Keratinocyte (primary cell): ENCODE data around the gene IFI16. TPM values are rescaled to one million over a fixed set of nuclear protein-coding genes. Genes with fewer than 3 reads are reported as not detected.
A peak's percentile ranks its signal among the peaks of the same experiment; 100 is the strongest.

ENCODE experiments used
- DNase-seq: peaks from one replicate; pipeline ENCODE4 v3.0.0-alpha.2; 2011; ENCODE audit warnings: low read depth, missing footprints, low spot score
- FAIRE-seq: peaks from 2 replicates; lab custom pipeline; 2011; peaks lifted over from hg19 to GRCh38; lab: Jason Lieb, UNC
- H2AFZ ChIP-seq: 2 replicates; pipeline ENCODE4 v1.6.0; 2012; ENCODE audit warnings: low read length, control low read depth, inconsistent platforms; ENCODE audit not compliant: control insufficient read depth
- H3K27ac ChIP-seq: 2 replicates; pipeline ENCODE4 v1.5.1; 2011; ENCODE audit warnings: low read length; ENCODE audit not compliant: control insufficient read depth, insufficient read depth
- H3K27me3 ChIP-seq: 3 replicates; pipeline ENCODE4 v1.6.0; 2011; ENCODE audit warnings: low read length; ENCODE audit not compliant: control insufficient read depth, insufficient read depth; ENCODE audit errors: extremely low read depth
- H3K36me3 ChIP-seq, 2 experiments: 2 replicates in 1 of 2; 3 replicates in 1 of 2; pipeline ENCODE4 v1.5.1; 2011; ENCODE audit warnings: low read length in 2 of 2, mild to moderate bottlenecking in 1 of 2; ENCODE audit not compliant: control insufficient read depth in 2 of 2, insufficient read depth in 2 of 2; ENCODE audit errors: extremely low read depth in 1 of 2
- H3K4me1 ChIP-seq: 3 replicates; pipeline ENCODE4 v1.5.1; 2011; ENCODE audit warnings: low read length; ENCODE audit not compliant: control insufficient read depth, insufficient read depth; ENCODE audit errors: extremely low read depth
- H3K4me2 ChIP-seq: 3 replicates; pipeline ENCODE4 v1.6.0; 2011; ENCODE audit warnings: low read depth, low read length; ENCODE audit not compliant: control insufficient read depth, insufficient read depth; ENCODE audit errors: extremely low read depth
- H3K4me3 ChIP-seq, 3 experiments: fragments of 200-600 bp in 1 of 3; sonication (generic) in 1 of 3; 2 replicates in 2 of 3; 3 replicates in 1 of 3; pipeline ENCODE4 v1.5.1; 2011 to 2016; ENCODE audit warnings: low read length in 3 of 3, mild to moderate bottlenecking in 3 of 3, control low read depth in 2 of 3, inconsistent platforms in 1 of 3, low read depth in 1 of 3, mixed read lengths in 1 of 3, mixed run types in 1 of 3, moderate library complexity in 1 of 3; ENCODE audit not compliant: control insufficient read depth in 2 of 3, insufficient read depth in 2 of 3; ENCODE audit errors: extremely low read depth in 1 of 3
- H3K79me2 ChIP-seq: 2 replicates; pipeline ENCODE4 v1.6.0; 2012; ENCODE audit warnings: low read length; ENCODE audit not compliant: control insufficient read depth, insufficient read depth
- H3K9ac ChIP-seq: 3 replicates; pipeline ENCODE4 v1.6.0; 2011; ENCODE audit warnings: low read length; ENCODE audit not compliant: control insufficient read depth, insufficient read depth; ENCODE audit errors: extremely low read depth
- H3K9me1 ChIP-seq: 3 replicates; pipeline ENCODE4 v1.6.0; 2011; ENCODE audit warnings: low read length; ENCODE audit not compliant: control insufficient read depth, insufficient read depth; ENCODE audit errors: extremely low read depth
- H3K9me3 ChIP-seq: 2 replicates; pipeline ENCODE4 v1.5.1; 2012; ENCODE audit warnings: low read depth, low read length; ENCODE audit not compliant: control insufficient read depth
- H4K20me1 ChIP-seq: 3 replicates; pipeline ENCODE4 v1.6.0; 2011; ENCODE audit warnings: low read length; ENCODE audit not compliant: control insufficient read depth, insufficient read depth; ENCODE audit errors: extremely low read depth
- CTCF ChIP-seq, 3 experiments: IDR thresholded peaks in 1 of 3; conservative IDR thresholded peaks in 1 of 3; optimal IDR thresholded peaks in 1 of 3; 2 replicates in 2 of 3; 3 replicates in 1 of 3; pipeline versions ENCODE3 to v1.5.1; 2011; ENCODE audit warnings: low read length in 3 of 3, mild to moderate bottlenecking in 3 of 3, moderate library complexity in 2 of 3, control low read depth in 1 of 3, inconsistent platforms in 1 of 3; ENCODE audit not compliant: insufficient read depth in 2 of 3; ENCODE audit errors: extremely low read depth in 1 of 3
- EZH2 ChIP-seq: IDR thresholded peaks from one replicate; pipeline ENCODE4 v1.6.1; 2012; ENCODE audit warnings: inconsistent platforms, mild to moderate bottlenecking, low read length, moderate library complexity
- dilution Hi-C: fragments of 300-500 bp; cut with MboI; formaldehyde crosslinking; loops from one replicate; pipeline ENCODE4 v1.7.0; 2020; ENCODE audit warnings: low sequenced_read_pairs; ENCODE audit not compliant: extremely low pct_ligation_motif_present
- polyA plus RNA-seq, 5 experiments: library from polyadenylated mRNA; depleted of rRNA in 3 of 5; stranded (reverse) in 3 of 5; stranded (forward) in 1 of 5; unstranded in 1 of 5; fragments of >200 nt; gene quantifications; 1 replicate in 1 of 5; 2 replicates in 3 of 5; 3 replicates in 1 of 5; pipeline versions ENCODE4 v1.2.1 to v1.2.3, GENCODE V29; 2011 to 2012; ENCODE audit warnings: missing spikeins in 2 of 5, low read depth in 1 of 5, low replicate concordance in 1 of 5

Gene IFI16
- polyA plus RNA-seq, 1 donor (not counting 4 experiments of a cell fraction or from before 2014, with no cell fraction given): 193 TPM

- dilution Hi-C loops: no loop called here
These were observed 79.0 kb downstream of the IFI16 start for GRCh38 chr1:159088546-159089183.

GRCh38 chr1:159089184-159089791 is 79.6 kb downstream of the IFI16 start:
- FAIRE-seq: no peak
- no peak overlapping the region for H3K4me3 ChIP-seq
- no peaks in the 10 kb centered on the region for H3K36me3 ChIP-seq
- no peak overlapping the region for H3K9ac ChIP-seq
- H3K79me2 ChIP-seq: no peaks in the 10 kb centered on the region
- H3K9me1 ChIP-seq: no peaks in the 10 kb centered on the region
- H3K9me3 ChIP-seq: no peaks in the 10 kb centered on the region
- H2AFZ ChIP-seq: peak overlapping the region; percentile 43
- TF ChIP-seq EZH2: no peak
- peak in 2 of 3 experiments; percentile 47 to 56 for TF ChIP-seq CTCF (optimal IDR thresholded peaks at IDR 0.05 in 1 of 3, IDR thresholded peaks at IDR 0.05 in 1 of 3, conservative IDR thresholded peaks at IDR 0.05 in 1 of 3; ENCODE audit: extremely low read depth in 1 of 3, insufficient read depth in 2 of 3, low read length in 3 of 3)
- H4K20me1 ChIP-seq: no peaks in the 10 kb centered on the region
- dilution Hi-C loops: no loop called here
- no peak for DNase-seq
- peaks cover 47% of the 10 kb centered on the region for H3K4me1 ChIP-seq
- no peak overlapping the region for H3K4me2 ChIP-seq
- H3K27me3 ChIP-seq: no peaks in the 10 kb centered on the region
- H3K27ac ChIP-seq: peak overlapping the region; percentile 53

More at GRCh38 chr1:159088546-159089183, 79.0 kb downstream of the IFI16 start:
- TF ChIP-seq EZH2 (no peak), CTCF (optimal IDR thresholded peaks at IDR 0.05 in 1 of 3, IDR thresholded peaks at IDR 0.05 in 1 of 3, conservative IDR thresholded peaks at IDR 0.05 in 1 of 3; ENCODE audit: extremely low read depth in 1 of 3, insufficient read depth in 2 of 3, low read length in 3 of 3) (no peak)
- Histone ChIP-seq H3K36me3 (no peaks in the 10 kb centered on the region), H3K9me1 (no peaks in the 10 kb centered on the region), H3K4me2 (peak overlapping the region; percentile 1), H4K20me1 (no peaks in the 10 kb centered on the region), H3K79me2 (no peaks in the 10 kb centered on the region), H2AFZ (no peak overlapping the region), H3K27me3 (no peaks in the 10 kb centered on the region), H3K27ac (peak overlapping the region; percentile 53), H3K9ac (no peak overlapping the region), H3K9me3 (no peaks in the 10 kb centered on the region), H3K4me1 (peaks cover 47% of the 10 kb centered on the region), H3K4me3 (no peak overlapping the region)
- FAIRE-seq (no peak), DNase-seq (no peak)
